Breast epithelium (tissue), 3 donors: Measurements from ENCODE around the gene DYDC2.

Experiments used
- CTCF ChIP-seq, 3 donors: fragments of 450-650 bp; IDR thresholded peaks; one replicate each; pipeline ENCODE4 v1.5.1; 2016 to 2017; ENCODE audit warnings: antibody characterized with exemption in 3 of 3, mild to moderate bottlenecking in 3 of 3, moderate library complexity in 3 of 3
- POLR2A ChIP-seq: fragments of 450-650 bp; IDR thresholded peaks from one replicate; pipeline ENCODE4 v1.6.1; 2016; ENCODE audit warnings: antibody characterized with exemption, mild to moderate bottlenecking, moderate library complexity
- POLR2AphosphoS5 ChIP-seq, 3 donors: sonication (generic); formaldehyde crosslinking; IDR thresholded peaks; one replicate each; pipeline ENCODE4 v1.6.1; 2017; ENCODE audit warnings: antibody characterized with exemption in 3 of 3

- TF ChIP-seq CTCF (IDR thresholded peaks at IDR 0.05) (no peak), POLR2AphosphoS5 (IDR thresholded peaks at IDR 0.05) (no peak), POLR2A (no peak)
Observed at GRCh38 chr10:80356563-80356988, at the start of gene DYDC2, which contains the start of gene DYDC1.
